Measurements from ENCODE around the gene TBC1D3I.
A peak's percentile ranks its signal among the peaks of the same experiment; 100 is the strongest.
"Not testable (repeated sequence)": the region's sequence is repeated elsewhere in the genome, so short reads cannot be mapped to it uniquely, and the experiment has no call there.

The TBC1D3I gene

DNA sequence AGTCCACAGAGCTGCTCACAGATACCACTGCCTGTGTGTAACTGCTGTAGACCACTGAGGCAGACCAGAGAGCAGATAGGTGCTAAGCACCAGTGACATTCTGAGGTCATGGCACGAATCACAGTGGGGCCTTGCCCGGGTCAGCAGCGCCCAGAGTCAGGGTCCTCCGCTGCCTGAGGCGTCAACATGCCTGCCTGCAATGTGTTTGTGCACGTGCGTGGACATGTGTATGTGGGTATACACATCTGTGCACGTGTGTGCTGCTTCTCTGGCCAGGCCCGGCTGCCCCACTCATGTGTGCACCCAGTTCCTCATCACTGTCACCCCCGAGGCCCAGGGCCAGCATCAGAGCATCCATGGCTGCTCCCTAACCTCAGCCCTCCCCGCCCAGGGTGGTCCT, at the start of gene TBC1D3I:
TSS of gene TBC1D3I (minus strand) at position 101 of the 400 bp plus-strand sequence. CDS start 1,585 bp downstream, outside the sequence.
- not testable (repeated sequence) for DNase-seq (ENCODE audit: low read depth)

DNA sequence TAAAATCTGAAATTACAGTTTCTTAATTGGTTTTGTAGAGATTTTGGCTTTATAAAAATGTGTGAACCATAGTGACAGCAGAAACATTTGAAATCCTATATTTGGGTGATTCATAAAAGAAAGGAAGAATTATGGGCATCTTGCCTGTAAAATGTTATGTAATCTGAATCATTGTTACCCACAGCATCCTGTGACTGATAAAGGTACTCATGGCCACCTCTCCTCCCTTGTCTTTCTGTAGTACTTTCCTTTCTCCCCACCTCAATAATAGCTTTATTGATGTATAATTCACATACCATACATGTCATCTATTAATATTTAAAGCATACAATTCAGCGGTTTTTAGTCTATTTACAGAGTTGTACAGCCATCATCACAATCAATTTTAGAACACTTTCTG, 30.8 kb upstream of the TBC1D3I start:
- DNase-seq (ENCODE audit: low read depth) = not testable (repeated sequence)

DNA sequence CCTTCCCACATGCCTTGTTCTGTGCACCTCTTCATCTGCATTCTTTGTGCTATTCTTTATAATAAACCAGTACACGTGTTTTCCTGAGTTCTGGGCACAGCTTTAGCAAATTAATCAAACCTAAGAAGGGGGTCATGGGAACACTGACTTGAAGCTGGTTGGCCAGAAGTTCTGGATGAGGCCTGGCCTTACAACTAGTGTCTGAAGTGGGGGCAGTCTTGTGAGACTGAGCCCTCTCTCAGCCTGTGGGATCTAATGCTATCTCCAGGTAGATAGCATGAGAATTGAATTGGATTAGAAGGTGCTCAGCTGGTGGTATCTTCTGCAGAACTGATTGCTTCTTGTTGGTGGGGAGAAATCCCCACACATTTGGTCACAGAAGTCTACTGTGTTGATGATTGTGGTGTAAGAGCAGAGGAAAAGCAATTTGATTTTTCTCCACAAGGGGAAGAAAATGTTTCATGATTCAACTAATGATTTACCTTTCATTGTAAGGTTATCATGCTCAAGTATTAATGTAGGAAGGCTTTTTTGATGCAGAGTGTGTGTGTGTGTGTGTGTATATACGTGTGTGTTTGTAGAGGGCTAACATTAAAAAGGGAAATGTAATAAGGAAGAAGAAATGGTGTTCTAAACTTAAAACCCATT, 25.7 kb upstream of the TBC1D3I start:
- DNase-seq (ENCODE audit: low read depth) = not testable (repeated sequence)

DNA sequence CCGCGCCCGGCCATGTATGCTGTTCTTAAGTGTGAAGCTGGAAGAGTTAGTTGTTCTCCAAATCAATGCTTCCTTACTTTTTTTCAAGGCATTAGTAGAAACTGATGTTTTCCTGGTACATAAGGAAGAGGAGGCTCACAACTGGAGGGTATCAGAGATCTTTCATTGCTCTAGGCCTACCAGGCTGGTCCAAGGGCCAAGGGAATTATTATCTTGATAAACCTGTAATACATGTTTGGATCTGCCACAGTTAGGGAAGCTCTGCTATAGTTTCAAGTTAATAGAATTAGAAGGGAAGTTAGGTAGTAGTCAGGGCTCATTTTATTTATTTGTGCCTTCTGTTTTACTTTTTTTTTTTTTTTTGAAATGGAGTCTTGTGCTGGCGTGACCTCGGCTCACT, 19.8 kb upstream of the TBC1D3I start:
- not testable (repeated sequence) for DNase-seq (ENCODE audit: low read depth)

DNA sequence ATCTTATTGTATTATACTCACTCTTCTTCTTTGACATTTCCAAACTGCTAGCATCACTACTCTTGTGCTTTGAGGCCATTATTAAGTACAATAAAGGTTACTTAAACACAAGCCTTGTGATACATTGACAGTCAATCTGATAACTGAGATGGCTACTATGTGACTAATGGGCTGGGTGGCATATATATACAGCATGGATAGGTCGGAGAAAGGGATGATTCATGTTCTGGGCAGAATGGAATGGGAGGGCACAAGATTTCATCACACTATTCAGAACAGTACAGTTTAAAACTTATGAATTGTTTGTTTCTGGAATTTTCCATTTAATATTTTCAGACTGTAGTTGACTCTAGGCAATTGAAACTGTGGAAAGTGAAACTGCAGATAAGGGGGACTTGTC, 18.9 kb upstream of the TBC1D3I start:
- DNase-seq (ENCODE audit: low read depth) = not testable (repeated sequence)

DNA sequence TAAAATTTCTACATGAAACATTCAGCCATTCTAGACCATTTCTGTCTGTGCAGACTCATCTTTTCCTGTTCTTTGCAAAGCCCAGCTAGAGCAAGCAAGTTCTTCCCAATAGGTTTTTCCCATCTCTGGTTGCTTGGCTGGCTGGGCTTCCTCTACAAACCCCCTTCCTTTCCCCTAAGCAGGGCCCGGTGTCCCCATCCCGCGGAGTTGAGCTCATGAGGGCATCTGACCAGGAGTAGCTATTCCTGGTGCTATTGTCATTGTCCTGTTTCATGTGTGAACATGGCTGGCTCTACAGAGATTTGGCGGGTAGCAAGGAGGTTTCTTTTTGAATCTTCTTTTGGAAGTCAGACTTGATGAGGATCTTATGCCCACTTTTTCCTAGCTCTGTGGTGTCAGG, 22.3 kb downstream of the TBC1D3I start:
- not testable (repeated sequence) for DNase-seq (ENCODE audit: low read depth)

DNA sequence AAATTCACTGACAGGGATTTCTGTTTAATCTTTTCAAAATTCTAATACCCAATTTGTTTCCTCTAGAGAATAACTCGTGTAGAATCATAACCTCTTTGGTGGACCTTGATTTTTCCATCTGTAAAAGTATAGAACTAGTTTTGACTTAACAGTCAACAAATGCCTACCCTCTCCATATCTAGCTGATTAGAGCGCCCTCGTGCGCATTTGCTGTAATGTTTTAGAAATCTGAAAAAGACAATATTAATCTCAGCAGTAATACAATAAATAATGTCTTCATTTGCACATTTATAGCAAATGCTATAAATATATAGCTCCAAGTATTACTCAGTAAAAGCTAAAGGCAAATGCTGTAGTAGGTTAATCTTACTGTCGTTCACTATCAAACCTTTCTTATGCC, 34.7 kb downstream of the TBC1D3I start:
- DNase-seq (ENCODE audit: low read depth) = peak; percentile 12

DNA sequence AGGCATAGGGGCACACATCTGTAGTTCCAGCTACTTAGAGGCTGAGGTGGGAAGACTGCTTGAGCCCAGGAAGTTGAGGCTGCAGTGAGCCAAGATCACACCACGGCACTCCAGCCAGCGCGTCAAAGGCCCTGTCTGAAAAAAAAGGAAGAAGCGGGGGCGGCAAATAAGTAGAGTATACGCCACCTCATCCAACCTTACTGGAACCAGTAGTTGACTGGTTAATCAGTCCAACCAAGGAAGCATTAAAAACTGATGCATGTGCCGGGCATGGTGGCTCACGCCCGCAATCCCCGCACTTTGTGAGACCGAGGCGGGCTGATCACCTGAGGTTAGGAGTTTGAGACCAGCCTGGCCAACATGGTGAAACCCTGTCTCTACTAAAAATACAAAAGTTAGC, 41.4 kb downstream of the TBC1D3I start:
- not testable (repeated sequence) for DNase-seq (ENCODE audit: low read depth)

DNA sequence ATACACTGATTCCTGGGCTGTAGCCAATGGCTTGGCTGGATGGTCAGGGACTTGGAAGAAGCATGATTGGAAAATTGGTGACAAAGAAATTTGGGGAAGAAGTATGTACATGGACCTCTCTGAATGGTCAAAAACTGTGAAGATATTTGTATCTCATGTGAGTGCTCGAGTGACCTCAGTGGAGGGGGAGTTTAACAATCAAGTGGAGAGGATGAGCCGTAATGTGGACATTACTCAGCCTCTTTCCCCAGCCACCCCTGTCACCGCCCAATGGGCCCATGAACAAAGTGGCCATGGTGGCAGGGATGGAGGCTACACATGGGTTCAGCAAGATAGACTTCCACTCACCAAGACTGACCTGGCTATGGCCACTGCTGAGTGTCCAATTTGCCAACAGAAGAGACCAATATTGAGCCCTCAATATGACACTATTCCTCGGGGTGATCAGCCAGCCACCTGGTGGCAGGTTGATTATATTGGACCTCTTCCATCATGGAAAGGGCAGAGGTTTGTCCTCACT, 42.7 kb downstream of the TBC1D3I start:
- not testable (repeated sequence) for DNase-seq (ENCODE audit: low read depth)

DNA sequence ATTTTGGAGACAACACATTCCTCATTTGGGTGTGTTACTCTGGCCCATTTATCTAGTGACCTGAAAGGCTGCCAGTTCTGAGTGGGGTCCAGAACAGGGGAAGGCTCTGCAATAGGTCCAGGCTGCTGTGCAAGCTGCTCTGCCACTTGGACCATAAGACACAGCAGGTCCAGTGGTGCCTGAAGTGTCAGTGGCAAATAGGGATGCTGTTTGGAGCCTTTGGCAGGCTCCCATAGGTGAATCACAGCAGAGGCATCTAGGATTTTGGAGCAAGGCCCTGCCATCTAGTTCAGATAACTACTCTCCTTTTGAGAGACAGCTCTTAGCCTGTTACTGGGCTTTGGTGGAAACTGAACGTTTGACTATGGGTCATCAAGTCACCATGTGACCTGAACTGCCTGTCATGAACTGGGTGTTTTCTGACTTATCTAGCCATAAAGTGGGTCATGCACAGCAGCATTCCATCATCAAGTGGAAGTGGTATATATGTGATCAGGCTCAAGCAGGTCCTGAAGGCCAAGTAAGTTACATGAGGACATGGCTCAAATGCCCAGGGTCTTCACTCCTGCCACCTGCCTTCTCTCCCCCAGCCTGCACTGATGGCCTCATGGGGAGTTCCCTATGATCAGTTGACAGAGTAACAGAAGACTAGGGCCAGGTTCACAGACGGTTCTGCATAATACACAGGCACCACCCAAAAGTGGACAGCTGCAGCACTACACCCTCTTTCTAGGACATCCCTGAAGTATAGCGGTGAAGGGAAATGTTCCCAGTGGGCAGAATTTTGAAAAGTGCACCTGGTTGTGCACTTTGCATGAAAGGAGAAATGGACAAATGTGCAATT, 43.4 kb downstream of the TBC1D3I start:
- not testable (repeated sequence) for DNase-seq (ENCODE audit: low read depth)

DNA sequence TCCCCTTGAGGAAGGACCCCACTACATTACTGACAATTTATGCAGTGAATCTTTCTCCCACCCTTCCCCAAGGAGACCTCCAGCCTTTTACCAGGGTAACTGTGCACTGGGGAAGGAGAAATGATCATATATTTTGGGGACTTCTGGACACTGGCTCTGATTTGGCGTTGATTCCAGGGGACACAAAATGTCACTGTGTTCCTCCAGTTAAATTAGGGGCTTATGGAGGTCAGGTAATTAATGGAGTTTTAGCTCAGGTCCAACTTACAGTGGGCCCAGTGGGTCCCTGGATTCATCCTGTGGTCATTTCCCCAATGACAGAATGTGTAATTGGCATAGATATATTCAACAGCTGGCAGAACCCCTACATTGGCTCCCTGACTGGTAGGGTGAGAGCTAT, 44.8 kb downstream of the TBC1D3I start:
- DNase-seq (ENCODE audit: low read depth) = not testable (repeated sequence)

DNA sequence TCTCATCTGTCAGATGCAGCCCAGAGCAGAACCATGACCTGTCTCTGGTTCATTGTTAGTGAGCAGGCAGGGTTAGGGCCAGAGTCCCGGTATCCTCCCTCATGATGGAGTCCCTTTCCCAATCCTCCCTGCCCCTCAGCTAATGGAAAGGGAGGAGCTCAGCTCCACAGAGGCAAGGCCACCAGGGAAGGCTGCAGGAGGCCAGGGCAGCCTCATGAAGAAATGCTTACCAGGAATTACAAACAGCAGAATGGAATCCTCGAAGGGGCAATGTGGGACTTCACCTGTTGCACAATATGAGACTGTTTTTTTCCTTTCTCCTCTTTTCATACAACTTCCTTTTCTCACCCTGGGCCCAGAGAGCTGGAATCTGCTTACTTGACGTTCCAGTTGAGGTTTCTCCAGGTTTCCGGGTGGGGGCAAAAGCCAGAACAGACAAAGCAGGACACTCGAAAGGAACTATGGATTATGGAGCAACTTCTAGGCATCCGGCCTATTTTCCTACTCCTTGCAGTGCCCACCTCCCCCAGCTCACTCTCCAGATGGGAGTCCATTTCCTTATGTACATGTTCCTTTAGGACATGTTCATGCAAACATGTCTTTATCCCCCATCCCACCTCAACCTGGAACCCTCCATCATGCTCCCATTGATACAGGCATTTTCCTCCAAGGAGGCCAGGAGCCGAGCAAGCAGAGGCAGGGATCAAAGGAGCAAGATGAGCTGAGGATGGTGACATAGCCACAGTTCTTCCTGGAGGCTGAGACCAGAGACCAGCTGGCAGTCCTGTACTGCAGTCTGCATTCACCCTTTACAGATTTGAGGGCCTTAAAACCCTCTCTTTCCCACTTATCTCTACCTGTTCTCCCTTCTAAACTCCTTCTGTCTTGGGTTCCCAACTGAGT, 48.7 kb downstream of the TBC1D3I start:
- not testable (repeated sequence) for DNase-seq (ENCODE audit: low read depth)

DNA sequence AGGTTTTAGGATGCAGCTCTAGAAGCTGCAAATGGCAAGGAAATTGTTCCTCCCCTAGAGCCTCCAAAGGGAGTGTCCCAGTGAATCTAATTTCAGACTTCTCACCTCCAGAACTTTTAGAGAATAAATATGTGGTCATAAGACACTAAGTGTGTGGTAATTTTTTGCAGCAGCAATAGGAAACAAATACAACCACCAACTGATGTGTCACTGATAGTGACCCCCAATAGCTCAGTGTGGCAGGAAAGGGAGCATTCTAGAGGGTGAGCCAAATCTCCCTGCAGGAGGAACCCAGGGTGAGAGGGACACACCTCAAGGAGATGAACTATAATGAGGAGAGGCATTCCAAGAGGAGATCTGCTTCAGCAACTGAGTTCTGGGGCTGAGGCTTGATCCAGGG, 49.5 kb downstream of the TBC1D3I start:
- DNase-seq (ENCODE audit: low read depth) = no peak

DNA sequence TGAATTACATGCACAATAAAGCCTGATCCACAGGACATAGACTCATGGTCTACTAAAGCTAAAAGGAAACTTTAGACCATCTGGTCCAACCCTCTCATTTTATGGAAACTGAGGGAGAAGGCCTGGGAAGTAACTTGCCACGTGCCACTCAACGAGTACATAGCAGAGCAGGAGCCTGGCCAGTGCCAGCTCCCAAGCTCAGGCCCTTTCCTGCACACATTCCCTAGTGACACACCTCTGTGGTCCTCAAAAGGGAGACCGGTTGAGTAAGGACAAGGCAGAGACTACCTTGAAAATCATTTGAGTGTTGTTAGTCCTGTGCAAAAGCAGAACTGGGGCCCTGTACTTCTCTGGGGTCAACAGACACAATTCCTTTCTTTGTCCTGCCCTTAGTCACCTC, 50.7 kb downstream of the TBC1D3I start:
- DNase-seq (ENCODE audit: low read depth) = no peak

DNA sequence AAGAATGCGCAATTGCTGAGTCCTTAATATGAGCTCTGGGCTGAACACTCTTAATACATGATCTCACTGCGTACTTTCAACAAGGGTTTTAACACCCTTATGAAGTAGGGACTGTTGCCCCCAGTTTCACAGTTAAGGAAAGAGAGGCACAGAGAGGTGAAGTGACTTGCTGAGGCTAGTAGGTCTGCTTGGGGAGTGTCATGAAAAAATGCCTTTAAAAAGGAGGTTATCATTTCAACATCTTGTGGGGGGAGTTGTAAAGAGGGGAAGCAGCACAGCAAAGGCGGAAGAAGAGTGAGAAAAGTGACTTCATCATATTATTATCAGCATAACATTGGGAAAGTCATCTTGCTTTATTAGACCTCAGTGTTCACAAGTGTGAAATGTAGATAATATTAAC, 51.4 kb downstream of the TBC1D3I start:
- DNase-seq (ENCODE audit: low read depth) = no peak

DNA sequence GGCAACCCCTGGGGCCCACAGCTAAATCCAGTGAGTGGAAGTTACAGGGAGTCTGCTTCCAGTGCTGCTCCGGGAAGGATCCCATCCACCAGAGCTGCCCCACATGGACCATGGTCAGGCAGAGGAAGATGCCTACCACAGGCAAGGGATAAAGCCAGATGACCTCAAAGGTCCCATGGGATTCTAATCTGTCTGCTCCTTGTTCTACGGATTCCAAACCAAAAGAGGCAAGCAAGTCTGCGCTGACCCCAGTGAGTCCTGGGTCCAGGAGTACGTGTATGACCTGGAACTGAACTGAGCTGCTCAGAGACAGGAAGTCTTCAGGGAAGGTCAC, 52.1 kb downstream of the TBC1D3I start:
- DNase-seq (ENCODE audit: low read depth) = no peak

DNA sequence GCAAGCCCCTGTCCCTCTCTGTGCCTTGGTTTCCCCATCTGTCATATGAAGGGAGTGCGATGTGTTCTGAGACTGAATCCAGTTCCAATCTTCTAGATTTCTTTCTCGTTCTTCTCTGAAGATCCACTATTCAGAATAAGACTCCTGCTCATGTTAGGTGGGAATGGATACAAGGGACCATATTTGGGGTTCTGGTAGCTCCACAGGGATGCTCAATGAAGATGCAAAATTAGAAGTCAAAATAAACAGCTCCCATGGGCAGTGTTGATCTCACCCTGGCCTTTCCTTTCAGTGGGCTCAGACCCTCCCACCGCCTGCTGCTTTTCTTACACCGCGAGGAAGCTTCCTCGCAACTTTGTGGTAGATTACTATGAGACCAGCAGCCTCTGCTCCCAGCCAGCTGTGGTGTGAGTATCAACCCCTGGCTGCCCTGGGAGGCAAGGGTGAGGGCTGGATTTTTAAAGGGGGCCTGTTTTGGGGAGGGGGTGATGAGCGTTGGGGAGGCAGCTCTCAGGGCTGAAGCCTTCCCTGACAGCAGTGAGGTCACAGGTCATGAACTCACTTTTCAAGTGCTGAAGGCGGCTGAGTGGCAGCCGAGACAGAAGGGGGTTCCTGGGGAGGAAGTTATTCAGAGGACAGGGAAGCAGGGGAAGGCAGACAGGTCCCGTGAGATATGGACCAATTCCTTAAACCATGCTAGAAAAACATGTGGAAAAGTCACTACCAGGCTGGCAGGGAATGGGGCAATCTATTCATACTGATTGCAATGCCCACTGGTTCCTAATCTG, 52.7 kb downstream of the TBC1D3I start:
- DNase-seq (ENCODE audit: low read depth) = not testable (repeated sequence)

DNA sequence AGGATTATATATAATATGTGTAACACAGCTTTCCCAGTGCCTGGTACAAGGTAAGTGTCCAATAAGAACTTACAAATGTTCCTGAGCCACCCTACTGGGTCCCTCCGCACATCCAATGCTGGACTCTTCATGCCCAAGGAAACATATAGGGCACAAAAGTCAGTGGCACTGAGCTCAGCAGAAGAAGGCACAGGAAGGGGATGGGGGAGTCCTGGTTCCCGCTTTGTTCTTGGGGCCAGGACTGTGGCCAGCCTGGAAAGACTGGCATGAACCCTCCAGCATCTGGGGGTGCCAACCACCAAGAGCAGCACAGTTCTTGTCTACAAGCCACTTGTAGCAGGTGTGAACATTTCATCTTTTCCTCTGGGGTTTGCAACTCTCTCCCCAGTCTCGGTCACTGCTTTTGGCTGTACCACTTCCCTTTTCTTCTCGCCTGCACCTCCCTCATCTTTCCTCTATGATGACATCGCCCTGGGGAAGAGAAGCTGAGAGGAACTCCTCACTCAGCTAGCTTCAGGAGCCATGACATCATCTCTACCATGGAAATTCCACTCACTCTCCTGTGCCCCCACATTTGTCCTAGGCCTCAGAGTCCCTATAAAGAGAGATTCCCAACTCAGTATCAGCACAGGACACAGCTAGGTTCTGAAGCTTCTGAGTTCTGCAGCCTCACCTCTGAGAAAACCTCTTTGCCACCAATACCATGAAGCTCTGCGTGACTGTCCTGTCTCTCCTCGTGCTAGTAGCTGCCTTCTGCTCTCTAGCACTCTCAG, 53.7 kb downstream of the TBC1D3I start, which contains the start of gene CCL4L2:
TSS of gene CCL4L2 (plus strand) at position 625 of the 773 bp plus-strand sequence.
- not testable (repeated sequence) for DNase-seq (ENCODE audit: low read depth)

DNA sequence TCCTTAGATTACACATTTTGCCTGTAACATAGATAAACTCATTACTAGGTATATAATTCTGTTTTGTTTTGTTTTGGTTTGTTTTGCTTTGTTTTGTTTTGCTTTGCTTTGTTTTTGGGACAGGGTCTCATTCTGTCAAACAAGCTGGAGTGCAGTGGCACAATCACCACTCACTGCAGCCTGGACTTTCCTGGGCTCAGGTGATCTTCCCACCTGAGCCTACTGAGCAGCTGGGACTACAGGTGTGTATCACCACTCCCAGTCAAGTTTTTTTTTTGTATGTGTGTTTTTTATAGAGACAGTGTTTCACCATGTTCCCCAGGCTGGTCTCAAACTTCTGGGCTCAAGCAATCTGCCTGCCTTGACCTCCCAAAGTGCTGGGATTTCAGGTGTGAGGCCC, 54.8 kb downstream of the TBC1D3I start:
- DNase-seq (ENCODE audit: low read depth) = no peak

DNA sequence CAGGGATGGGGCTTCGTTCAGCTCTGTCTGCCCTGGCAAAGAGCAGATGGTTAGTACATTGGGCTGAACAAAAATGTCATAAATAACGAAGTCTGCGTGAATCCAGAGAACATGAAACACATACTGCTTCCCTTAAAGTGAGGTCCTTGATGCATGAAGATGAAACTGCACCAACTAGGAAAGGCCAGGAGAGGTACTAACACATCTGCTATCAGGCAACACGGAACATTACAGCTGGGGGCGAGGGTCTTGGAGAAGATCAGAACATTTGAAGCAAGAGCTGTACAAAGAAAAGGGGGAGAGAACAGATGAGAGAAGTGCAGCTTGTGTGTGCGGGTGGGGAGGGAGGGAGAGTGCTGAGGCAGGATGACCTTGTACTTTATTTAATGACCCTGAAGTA, 57.0 kb downstream of the TBC1D3I start:
- DNase-seq (ENCODE audit: low read depth) = not testable (repeated sequence)

DNA sequence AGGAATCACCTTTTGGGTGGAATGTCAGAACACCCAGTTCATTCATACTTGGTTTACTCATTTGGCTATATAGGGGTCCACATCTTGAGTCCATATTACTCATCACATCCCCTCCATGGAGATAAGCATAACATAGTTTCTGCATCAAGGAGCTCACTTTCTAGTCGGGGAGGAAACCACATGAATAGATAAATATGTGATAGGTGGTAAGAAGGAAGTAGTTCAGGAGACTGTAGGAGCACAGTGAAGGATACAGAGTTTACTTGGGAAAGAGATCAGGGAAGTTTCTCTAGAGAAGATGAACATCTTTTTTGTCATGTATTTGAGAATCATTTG, 57.9 kb downstream of the TBC1D3I start:
- DNase-seq (ENCODE audit: low read depth) = not testable (repeated sequence)

Measured in stimulated activated CD8-positive, alpha-beta memory T cell treated with anti-CD3 and anti-CD28 coated beads, Interleukin-4, amount 100 ng/mL, for 24 hours (primary cell).